Ovary (tissue), 3 donors: ENCODE data around the gene ADI1.
"Not testable (repeated sequence)": the region's sequence is repeated elsewhere in the genome, so short reads cannot be mapped to it uniquely, and the experiment has no call there.

Source experiments
- EP300 ChIP-seq: sonication (generic); formaldehyde crosslinking; IDR thresholded peaks from one replicate; pipeline ENCODE4 v1.6.1; 2017; ENCODE audit warnings: antibody characterized with exemption
- POLR2A ChIP-seq: fragments of 450-650 bp; IDR thresholded peaks from one replicate; pipeline ENCODE4 v1.6.1; 2017; ENCODE audit warnings: antibody characterized with exemption, mild to moderate bottlenecking, moderate library complexity
- TF ChIP-seq, protein P1 (sequence below), 3 donors: fragments of 450-650 bp in 2 of 3; fragments of 200-600 bp in 1 of 3; IDR thresholded peaks; one replicate each; pipeline versions ENCODE4 v1.5.1 to v1.8.0; 2016 to 2022; ENCODE audit warnings: antibody characterized with exemption in 3 of 3, mild to moderate bottlenecking in 1 of 3
- donor health status: DM: no; HTN: no; CAD: no.

DNA sequence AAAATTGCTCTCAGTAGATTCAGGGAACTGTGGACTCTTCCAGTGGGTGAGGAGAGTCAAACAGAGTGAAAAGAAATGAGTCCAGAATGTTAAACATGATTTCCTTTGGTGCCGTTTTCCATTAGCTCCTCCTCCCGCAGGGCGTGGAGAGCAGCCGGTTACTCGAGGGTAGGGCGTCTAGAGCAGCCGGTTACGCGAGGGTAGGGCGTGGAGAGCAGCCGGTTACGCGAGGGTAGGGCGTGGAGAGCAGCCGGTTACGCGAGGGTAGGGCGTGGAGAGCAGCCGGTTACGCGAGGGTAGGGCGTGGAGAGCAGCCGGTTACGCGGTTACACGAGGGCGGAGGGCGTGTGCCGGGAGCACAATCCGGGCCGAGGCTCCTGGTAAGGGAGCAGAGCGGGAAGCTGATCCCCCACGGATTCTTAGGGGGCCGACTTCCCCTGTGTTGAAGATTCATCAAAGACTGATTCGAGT lies 70.9 kb downstream of the ADI1 start:
- not testable (repeated sequence) for TF ChIP-seq POLR2A, EP300
- TF ChIP-seq, protein P1, sequence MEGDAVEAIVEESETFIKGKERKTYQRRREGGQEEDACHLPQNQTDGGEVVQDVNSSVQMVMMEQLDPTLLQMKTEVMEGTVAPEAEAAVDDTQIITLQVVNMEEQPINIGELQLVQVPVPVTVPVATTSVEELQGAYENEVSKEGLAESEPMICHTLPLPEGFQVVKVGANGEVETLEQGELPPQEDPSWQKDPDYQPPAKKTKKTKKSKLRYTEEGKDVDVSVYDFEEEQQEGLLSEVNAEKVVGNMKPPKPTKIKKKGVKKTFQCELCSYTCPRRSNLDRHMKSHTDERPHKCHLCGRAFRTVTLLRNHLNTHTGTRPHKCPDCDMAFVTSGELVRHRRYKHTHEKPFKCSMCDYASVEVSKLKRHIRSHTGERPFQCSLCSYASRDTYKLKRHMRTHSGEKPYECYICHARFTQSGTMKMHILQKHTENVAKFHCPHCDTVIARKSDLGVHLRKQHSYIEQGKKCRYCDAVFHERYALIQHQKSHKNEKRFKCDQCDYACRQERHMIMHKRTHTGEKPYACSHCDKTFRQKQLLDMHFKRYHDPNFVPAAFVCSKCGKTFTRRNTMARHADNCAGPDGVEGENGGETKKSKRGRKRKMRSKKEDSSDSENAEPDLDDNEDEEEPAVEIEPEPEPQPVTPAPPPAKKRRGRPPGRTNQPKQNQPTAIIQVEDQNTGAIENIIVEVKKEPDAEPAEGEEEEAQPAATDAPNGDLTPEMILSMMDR (IDR thresholded peaks at IDR 0.05): not testable (repeated sequence)
